Activated CD8-positive, alpha-beta T cell treated with anti-CD3 and anti-CD28 coated beads, Interleukin-2, amount 10 ng/mL, durations not matched to agents 7 days and 5 days (primary cell): ENCODE results near the gene LRFN2. TPM values are rescaled to one million over a fixed set of nuclear protein-coding genes. Genes with fewer than 3 reads are reported as not detected.

Experiments
- ATAC-seq: fragments of 150-1000 bp; cut with Tn5 transposase; one replicate; pipeline ENCODE4 v1.10.0; 2021; ENCODE audit warnings: moderate library complexity
- CTCF ChIA-PET: fragments of 350-600 bp; sonication (Branson Sonifier 250); formaldehyde crosslinking; loops from one replicate; lab custom pipeline; 2021; ENCODE audit warnings: antibody characterized with exemption; lab: Charles Lee
- POLR2A ChIA-PET: fragments of 350-600 bp; sonication (Branson Sonifier 250); formaldehyde crosslinking; loops from one replicate; lab custom pipeline; 2021; ENCODE audit warnings: antibody characterized with exemption; lab: Charles Lee
- DNase-seq: peaks from one replicate; pipeline ENCODE4 v3.0.0-alpha.2; 2020
- H3K27ac Mint-ChIP-seq: one replicate; pipeline ENCODE4 v1.8.0; 2021; ENCODE audit warnings: mild to moderate bottlenecking, mixed read lengths
- H3K27me3 Mint-ChIP-seq: one replicate; pipeline ENCODE4 v1.8.0; 2021; ENCODE audit warnings: low read depth, mixed read lengths
- H3K36me3 Mint-ChIP-seq: one replicate; pipeline ENCODE4 v1.8.0; 2021; ENCODE audit warnings: low read depth, mixed read lengths
- H3K4me1 Mint-ChIP-seq: one replicate; pipeline ENCODE4 v1.8.0; 2021; ENCODE audit warnings: low read depth, mixed read lengths
- H3K4me3 Mint-ChIP-seq: one replicate; pipeline ENCODE4 v1.8.0; 2021; ENCODE audit warnings: mild to moderate bottlenecking, mixed read lengths
- H3K9me3 Mint-ChIP-seq: one replicate; pipeline ENCODE4 v1.8.0; 2022; ENCODE audit warnings: mixed read lengths; ENCODE audit not compliant: insufficient read depth
- total RNA-seq, 2 experiments: library from RNA; stranded (reverse); gene quantifications; one replicate each; pipeline ENCODE4 v1.2.3, GENCODE V29; 2021

LRFN2 gene
- total RNA-seq, 2 experiments from 2014 or later, result not detected

DNA sequence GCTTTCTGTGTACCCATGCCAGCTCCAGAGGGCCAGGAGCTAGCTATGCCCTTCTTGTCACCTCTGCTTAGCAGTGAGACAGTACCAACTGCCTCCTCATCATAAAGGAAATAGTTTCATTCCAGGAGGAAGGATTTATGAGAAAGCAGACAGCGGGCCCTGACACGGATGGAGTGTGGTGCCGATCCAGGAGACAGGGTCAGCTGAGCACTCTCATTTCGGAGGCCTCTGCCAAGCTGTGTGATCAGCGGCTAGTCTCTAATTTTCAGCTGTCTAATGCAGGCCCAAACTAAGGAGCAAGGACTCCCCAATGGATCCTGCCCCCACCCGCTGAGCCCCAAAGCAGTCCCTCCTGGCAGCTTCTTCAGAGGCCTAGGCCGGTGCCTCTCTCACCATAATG, 103.1 kb downstream of the LRFN2 start:
- Mint-ChIP-seq H3K27me3 (peaks cover 13% of the 10 kb centered on the region), H3K27ac (no peak overlapping the region), H3K4me1 (no peaks in the 10 kb centered on the region), H3K36me3 (no peaks in the 10 kb centered on the region), H3K4me3 (no peak overlapping the region), H3K9me3 (no peaks in the 10 kb centered on the region)
- ATAC-seq (no peak), DNase-seq (no peak)
- ChIA-PET POLR2A (no interaction called here), CTCF (no interaction called here)

DNA sequence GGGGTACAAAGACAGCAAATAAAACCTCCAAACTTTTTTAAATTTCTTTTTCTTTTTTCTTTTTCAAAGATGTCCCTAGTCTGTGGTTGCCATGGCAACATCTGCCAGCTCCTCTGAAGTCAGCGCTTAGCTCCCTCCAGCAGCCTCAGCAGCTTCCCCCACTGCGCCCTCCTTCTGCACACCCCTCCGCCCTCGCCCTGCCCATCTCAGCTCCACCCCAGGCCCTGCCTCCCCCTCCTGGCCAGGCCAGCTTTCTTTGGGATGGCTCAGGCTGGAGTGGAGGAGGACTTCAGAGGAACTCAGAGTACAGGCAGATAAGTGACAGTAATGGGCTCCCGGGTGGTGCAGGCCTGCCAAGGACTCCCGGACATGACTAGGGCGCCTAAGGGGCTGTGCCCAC, 104.6 kb downstream of the LRFN2 start:
- peaks cover 15% of the 10 kb centered on the region for H3K27me3 Mint-ChIP-seq
- ChIA-PET CTCF (no interaction called here), POLR2A (no interaction called here)
- H3K4me1 Mint-ChIP-seq, result peaks cover 12% of the 10 kb centered on the region
- ATAC-seq, result no peak
- DNase-seq, result no peak
- no peaks in the 10 kb centered on the region for H3K36me3 Mint-ChIP-seq
- H3K27ac Mint-ChIP-seq, result no peak overlapping the region
- no peaks in the 10 kb centered on the region for H3K9me3 Mint-ChIP-seq
- H3K4me3 Mint-ChIP-seq, result no peak overlapping the region

DNA sequence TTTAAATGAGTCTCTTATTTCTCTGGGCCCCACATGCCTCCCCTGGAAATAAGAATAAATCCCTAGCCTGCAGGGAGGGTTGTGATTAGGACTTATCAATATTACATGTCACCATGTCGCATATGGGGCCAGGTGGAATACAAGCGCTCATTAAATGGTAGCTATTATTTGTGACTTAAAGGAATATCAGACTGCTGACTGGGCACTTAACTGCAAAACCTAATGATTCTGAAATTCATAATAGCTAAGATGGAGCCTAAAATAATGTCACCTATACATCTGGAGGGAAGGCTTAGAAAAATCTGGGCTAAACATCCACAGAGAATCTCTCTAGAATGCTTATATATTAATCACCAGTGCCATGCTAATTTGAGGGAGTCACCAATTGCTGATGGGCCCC, 106.5 kb downstream of the LRFN2 start:
- peaks cover 17% of the 10 kb centered on the region for H3K4me1 Mint-ChIP-seq

DNA sequence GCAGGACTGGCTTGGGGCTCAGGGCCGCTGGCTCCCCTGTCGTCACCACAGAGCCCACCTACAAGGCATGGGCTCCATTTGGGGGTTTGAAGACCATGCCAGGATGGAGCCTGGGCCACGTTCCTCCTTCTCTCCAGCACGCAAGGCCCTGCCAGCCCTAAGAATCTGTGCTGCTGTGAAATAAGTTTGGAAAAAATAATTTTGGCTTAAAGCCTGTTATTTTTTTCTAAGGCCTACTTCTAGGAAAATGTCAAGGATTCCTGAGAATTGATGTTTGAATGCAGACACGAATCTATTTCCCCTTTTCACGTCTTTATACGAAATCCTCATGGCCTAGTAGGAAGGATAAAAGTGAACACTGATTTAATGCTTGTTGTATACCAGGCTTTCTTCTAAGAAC, 107.5 kb downstream of the LRFN2 start:
- Mint-ChIP-seq H3K4me3 (no peak overlapping the region), H3K4me1 (peaks cover 17% of the 10 kb centered on the region), H3K36me3 (no peaks in the 10 kb centered on the region), H3K27ac (no peak overlapping the region), H3K9me3 (no peaks in the 10 kb centered on the region), H3K27me3 (peaks cover 2% of the 10 kb centered on the region)
- DNase-seq (no peak), ATAC-seq (no peak)
- POLR2A ChIA-PET, result no interaction called here
- CTCF ChIA-PET, result no interaction called here

More for the DNA sequence above, 106.5 kb downstream of the LRFN2 start:
- Mint-ChIP-seq H3K9me3 (no peaks in the 10 kb centered on the region), H3K4me3 (no peak overlapping the region), H3K27ac (no peak overlapping the region), H3K36me3 (no peaks in the 10 kb centered on the region), H3K27me3 (peaks cover 2% of the 10 kb centered on the region)
- CTCF ChIA-PET, result no interaction called here
- DNase-seq (no peak), ATAC-seq (no peak)
- POLR2A ChIA-PET, result no interaction called here

DNA sequence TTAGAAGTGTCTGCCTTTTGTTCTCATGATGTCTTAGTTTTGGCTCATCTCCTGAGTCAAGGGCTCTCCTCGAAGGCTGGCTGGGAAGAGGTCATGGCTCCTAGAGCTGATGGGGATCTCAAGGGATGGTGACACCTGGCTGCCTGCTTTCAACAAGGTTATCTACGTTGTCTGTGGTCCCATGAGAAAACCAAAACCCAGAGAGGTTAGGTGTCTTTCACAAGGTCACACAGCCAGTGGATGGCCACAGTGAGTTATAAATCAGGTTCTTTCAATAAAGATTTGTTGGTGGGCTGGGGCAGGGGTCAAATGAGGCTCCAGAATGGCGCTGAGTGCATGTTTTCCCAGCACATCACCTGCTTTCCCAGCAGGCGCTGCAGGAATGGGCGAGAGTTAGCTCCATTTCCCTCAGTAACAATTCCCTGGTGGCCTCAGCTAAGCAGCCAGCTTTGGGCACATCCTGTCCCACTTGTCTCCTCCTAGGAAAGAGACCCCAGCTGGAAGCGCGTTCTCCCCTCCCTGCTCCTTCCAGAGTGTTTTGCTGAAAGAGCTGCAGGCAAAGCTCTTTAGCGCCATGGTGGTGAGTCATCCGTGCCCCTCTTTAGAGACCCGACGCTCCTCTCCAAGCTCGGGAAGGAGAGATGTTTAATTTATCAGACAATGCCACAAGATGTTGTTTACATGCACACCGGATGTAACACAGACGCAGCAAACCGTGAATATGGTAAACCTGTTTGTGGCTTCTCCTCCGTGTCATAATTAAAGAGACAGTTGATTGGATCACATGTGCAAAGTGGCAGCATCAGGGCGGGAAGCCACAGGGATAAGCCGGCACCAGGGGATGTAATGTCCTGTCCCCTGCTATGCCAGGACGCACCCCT, 109.7 kb downstream of the LRFN2 start:
- peaks cover 17% of the 10 kb centered on the region for H3K4me1 Mint-ChIP-seq
- H3K27ac Mint-ChIP-seq, result no peak overlapping the region
- POLR2A ChIA-PET, result no interaction called here
- no peak overlapping the region for H3K4me3 Mint-ChIP-seq
- H3K9me3 Mint-ChIP-seq, result no peaks in the 10 kb centered on the region
- DNase-seq (peak; percentile 42), ATAC-seq (peak; percentile 68)
- CTCF ChIA-PET, result no interaction called here
- H3K36me3 Mint-ChIP-seq, result no peaks in the 10 kb centered on the region
- peaks cover 2% of the 10 kb centered on the region for H3K27me3 Mint-ChIP-seq

DNA sequence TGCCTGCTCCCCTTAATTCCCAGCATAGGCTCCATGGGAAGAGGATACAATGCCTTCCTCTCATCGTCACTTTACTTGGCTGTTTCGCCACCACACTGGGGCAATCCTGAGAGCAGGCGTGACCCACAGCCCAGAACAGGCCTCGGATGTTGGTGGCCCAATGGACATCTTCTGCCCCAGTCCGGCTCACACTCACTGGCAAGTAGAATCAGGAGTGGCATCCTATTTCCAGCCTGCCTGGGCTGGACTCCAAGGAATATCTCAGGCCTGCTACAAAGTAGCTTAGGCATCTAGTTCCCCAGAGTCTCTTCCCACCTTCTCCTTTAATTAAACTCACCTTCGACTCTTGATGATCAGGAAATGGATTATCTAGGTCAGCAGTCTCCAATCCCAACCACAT, 110.5 kb downstream of the LRFN2 start:
- Mint-ChIP-seq H3K4me3 (no peak overlapping the region), H3K36me3 (no peaks in the 10 kb centered on the region), H3K27me3 (peaks cover 2% of the 10 kb centered on the region), H3K9me3 (no peaks in the 10 kb centered on the region), H3K27ac (no peak overlapping the region), H3K4me1 (peaks cover 17% of the 10 kb centered on the region)
- ATAC-seq, result no peak
- CTCF ChIA-PET, result no interaction called here
- POLR2A ChIA-PET, result no interaction called here
- DNase-seq, result no peak

DNA sequence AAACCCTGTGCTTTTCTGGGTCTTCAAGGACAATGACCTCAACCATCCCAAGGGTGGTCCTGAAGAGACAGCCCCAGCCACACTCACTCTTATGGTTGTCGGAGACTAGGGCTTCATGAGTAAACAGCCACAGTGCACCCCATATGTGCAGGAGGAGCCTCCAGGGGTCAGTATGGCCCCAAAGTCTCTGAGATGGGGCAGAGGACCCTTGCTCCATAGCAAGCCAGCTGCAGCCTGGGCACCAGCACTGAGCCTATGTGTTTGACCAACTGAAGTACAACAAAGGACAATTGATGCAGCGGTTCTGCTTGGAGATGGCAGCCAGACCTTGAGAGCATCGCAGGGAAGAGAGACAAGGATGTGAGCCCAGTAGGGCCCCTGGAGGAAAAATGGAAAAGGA, 112.2 kb downstream of the LRFN2 start:
- POLR2A ChIA-PET, result no interaction called here
- no peak for DNase-seq
- ATAC-seq, result no peak
- no peak overlapping the region for H3K27ac Mint-ChIP-seq
- no peak overlapping the region for H3K4me3 Mint-ChIP-seq
- H3K27me3 Mint-ChIP-seq, result peaks cover 2% of the 10 kb centered on the region
- H3K36me3 Mint-ChIP-seq, result no peaks in the 10 kb centered on the region
- H3K9me3 Mint-ChIP-seq, result no peaks in the 10 kb centered on the region
- peaks cover 17% of the 10 kb centered on the region for H3K4me1 Mint-ChIP-seq
- CTCF ChIA-PET, result interaction anchor here (0.6 to 1.1 kb wide), 2 partner anchors 137 to 145 kb away, joined by 3 to 4 read pairs; no protein-coding TSS in a partner anchor

DNA sequence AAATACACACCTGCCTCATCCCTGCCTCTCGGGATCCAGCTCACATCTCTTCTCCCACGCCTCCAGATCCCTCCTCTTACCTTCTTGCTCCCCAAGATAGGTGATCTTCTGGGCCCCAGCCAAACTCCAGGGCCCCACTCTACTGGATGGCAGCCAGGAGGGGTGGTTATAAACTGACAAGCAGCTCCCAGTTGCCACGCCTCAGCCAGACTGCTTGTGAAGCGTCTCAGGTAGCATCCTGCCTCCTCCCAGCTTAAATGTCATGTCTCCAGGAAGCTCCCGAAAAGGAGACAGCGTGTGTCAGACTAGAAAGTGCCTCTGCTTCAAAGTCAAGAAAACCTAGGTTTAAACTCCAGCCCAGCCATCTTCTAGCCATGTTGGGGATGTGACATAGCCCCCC, 114.1 kb downstream of the LRFN2 start:
- H3K36me3 Mint-ChIP-seq, result no peaks in the 10 kb centered on the region
- H3K9me3 Mint-ChIP-seq, result no peaks in the 10 kb centered on the region
- POLR2A ChIA-PET, result no interaction called here
- no peaks in the 10 kb centered on the region for H3K27me3 Mint-ChIP-seq
- H3K27ac Mint-ChIP-seq, result no peak overlapping the region
- no peak for ATAC-seq
- CTCF ChIA-PET, result no interaction called here
- H3K4me1 Mint-ChIP-seq, result peaks cover 10% of the 10 kb centered on the region
- no peak overlapping the region for H3K4me3 Mint-ChIP-seq
- no peak for DNase-seq

DNA sequence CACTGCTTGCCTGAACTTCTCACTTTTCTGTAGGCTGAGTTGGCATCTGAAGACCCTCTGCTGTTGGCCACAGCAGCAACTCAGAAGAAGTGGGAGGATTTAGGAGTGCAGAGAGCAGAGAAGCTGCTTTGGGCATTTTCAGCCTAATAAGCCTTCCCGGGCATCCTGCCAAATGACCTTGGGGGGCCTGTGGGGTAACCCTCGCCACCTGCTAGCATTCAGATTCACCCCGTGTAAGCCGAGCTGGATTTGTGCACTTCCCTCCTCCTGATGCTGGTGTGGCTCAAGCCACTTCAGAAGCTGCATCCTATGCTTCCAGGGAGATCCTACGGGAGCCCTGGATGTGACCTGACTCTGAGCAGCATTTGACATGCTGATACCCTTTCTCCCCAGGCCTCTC, 114.8 kb downstream of the LRFN2 start:
- H3K27ac Mint-ChIP-seq, result no peak overlapping the region

DNA sequence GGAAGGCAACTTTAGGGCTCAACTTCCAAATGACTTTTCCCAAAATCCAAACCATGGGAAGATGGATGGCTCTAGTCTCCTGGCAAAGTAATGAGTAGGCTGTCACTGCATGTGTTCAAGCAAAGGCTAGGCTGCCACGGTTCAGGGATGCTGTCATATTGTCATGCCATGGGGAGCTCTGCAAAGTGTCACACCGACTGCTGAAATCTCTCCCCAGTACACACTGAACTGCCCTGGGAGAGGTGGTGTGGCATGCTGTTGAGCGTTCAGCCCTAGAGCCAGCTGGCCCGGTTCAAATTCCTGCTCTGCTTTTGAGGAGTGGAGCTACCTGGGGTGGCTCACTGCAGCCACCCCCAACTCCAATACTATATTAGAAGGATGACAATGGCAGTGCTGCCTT, 115.9 kb downstream of the LRFN2 start:
- Mint-ChIP-seq H3K27me3 (no peaks in the 10 kb centered on the region), H3K36me3 (no peaks in the 10 kb centered on the region), H3K9me3 (no peaks in the 10 kb centered on the region), H3K4me1 (no peaks in the 10 kb centered on the region), H3K4me3 (no peak overlapping the region), H3K27ac (no peak overlapping the region)
- CTCF ChIA-PET, result no interaction called here
- POLR2A ChIA-PET, result no interaction called here
- ATAC-seq, result no peak
- no peak for DNase-seq

More for the DNA sequence above, 114.8 kb downstream of the LRFN2 start:
- no peaks in the 10 kb centered on the region for H3K9me3 Mint-ChIP-seq
- peaks cover 3% of the 10 kb centered on the region for H3K4me1 Mint-ChIP-seq
- DNase-seq (no peak), ATAC-seq (no peak)
- no peaks in the 10 kb centered on the region for H3K27me3 Mint-ChIP-seq
- ChIA-PET POLR2A (no interaction called here), CTCF (no interaction called here)
- H3K4me3 Mint-ChIP-seq, result no peak overlapping the region
- H3K36me3 Mint-ChIP-seq, result no peaks in the 10 kb centered on the region

DNA sequence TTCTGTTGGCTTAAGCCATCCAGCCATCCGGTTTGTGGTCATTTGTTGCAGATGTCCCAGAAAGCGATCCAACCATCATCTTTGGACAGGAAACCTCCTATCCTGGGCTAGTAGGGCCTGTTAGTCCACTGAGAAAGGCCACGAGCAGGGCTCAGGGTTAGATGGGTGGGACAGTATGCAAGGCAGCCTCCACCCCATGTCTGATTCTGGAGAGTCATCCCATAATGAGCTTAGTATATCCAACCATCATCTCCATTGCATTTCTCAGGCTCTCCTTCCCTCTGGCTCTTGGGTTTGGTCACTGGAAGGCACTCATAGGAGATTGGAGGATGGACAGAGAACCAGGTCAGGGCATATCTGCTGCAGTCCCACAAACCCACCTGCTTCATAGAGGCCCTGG, 117.8 kb downstream of the LRFN2 start:
- ATAC-seq, result no peak
- H3K27me3 Mint-ChIP-seq, result peaks cover 5% of the 10 kb centered on the region

DNA sequence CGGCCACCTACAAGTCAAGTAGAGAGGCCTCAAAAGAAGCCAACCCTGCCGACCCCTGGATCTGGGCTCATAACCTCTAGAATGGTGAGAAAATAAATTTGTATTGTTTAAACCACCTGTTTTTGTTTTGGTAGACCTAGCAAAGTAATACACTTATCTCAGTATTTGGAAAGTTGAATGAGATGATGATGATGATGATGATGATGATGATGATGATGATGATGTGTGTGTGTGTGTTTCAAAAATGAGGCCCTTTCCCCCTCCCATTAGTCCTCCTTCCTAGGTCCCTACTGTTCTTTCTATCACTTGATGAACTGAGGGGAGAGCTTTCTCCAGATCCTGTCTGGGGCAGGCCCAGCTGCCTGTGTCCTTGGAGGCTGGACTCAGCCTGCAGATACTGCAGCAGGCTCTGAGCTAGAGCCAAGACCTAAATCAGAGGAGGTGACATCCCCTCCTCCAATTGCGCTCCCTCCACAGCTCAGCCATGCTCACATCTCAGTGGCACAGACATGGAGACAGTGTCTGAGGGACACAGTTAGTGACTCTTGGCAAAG, 120.1 kb downstream of the LRFN2 start:
- Mint-ChIP-seq H3K27ac (no peak overlapping the region), H3K4me3 (no peak overlapping the region), H3K27me3 (peaks cover 12% of the 10 kb centered on the region), H3K4me1 (no peaks in the 10 kb centered on the region), H3K36me3 (no peaks in the 10 kb centered on the region), H3K9me3 (no peaks in the 10 kb centered on the region)
- ATAC-seq (no peak), DNase-seq (no peak)
- ChIA-PET CTCF (no interaction called here), POLR2A (no interaction called here)

More for the DNA sequence above, 117.8 kb downstream of the LRFN2 start:
- Mint-ChIP-seq H3K4me3 (no peak overlapping the region), H3K27ac (no peak overlapping the region), H3K4me1 (no peaks in the 10 kb centered on the region), H3K36me3 (no peaks in the 10 kb centered on the region), H3K9me3 (no peaks in the 10 kb centered on the region)
- ChIA-PET POLR2A (no interaction called here), CTCF (no interaction called here)
- DNase-seq, result no peak
